CMK (cell line): ENCODE results near the gene TSNAXIP1.

Source experiments
- DNase-seq: peaks from one replicate; pipeline ENCODE4 v3.0.0-alpha.2; 2010; ENCODE audit warnings: low read depth

TSNAXIP1 gene

GRCh38 chr16:67806428-67807147, at the start of gene TSNAXIP1, which contains the start of gene RANBP10:
TSNAXIP1 (plus strand) TSS chr16:67806889; CDS start chr16:67807150, 261 bp downstream.
RANBP10 (minus strand) TSS chr16:67806560; CDS start chr16:67806536, 24 bp downstream.
- peak; percentile 98 for DNase-seq

GRCh38 chr16:67758006-67758405, 48.7 kb upstream of the TSNAXIP1 start:
- no peak for DNase-seq

- no peak for DNase-seq
Measured at GRCh38 chr16:67758966-67759365, 47.7 kb upstream of the TSNAXIP1 start.

GRCh38 chr16:67760206-67760955, 46.3 kb upstream of the TSNAXIP1 start:
- peak; percentile 61 for DNase-seq

- no peak for DNase-seq
Measured at GRCh38 chr16:67760956-67761230, 45.8 kb upstream of the TSNAXIP1 start.

GRCh38 chr16:67761924-67762323, 44.8 kb upstream of the TSNAXIP1 start:
- no peak for DNase-seq

- DNase-seq, result no peak
Measured at GRCh38 chr16:67762385-67762784, 44.3 kb upstream of the TSNAXIP1 start.

- no peak for DNase-seq
Measured at GRCh38 chr16:67763066-67763465, 43.6 kb upstream of the TSNAXIP1 start.

GRCh38 chr16:67764158-67764667, 42.5 kb upstream of the TSNAXIP1 start:
- DNase-seq, result no peak

GRCh38 chr16:67766291-67766690, 40.4 kb upstream of the TSNAXIP1 start:
- DNase-seq, result no peak

GRCh38 chr16:67767953-67768352, 38.7 kb upstream of the TSNAXIP1 start:
- DNase-seq, result no peak

- no peak for DNase-seq
Measured at GRCh38 chr16:67770346-67770991, 36.2 kb upstream of the TSNAXIP1 start.

- DNase-seq, result no peak
Measured at GRCh38 chr16:67773099-67773498, 33.6 kb upstream of the TSNAXIP1 start.

GRCh38 chr16:67773569-67774456, 32.9 kb upstream of the TSNAXIP1 start:
- DNase-seq, result no peak

- no peak for DNase-seq
Measured at GRCh38 chr16:67774457-67774853, 32.2 kb upstream of the TSNAXIP1 start.

GRCh38 chr16:67775273-67775672, 31.4 kb upstream of the TSNAXIP1 start:
- no peak for DNase-seq

GRCh38 chr16:67779256-67780014, 27.3 kb upstream of the TSNAXIP1 start:
- DNase-seq, result no peak

GRCh38 chr16:67780847-67781564, 25.7 kb upstream of the TSNAXIP1 start:
- DNase-seq, result no peak

GRCh38 chr16:67781565-67781921, 25.1 kb upstream of the TSNAXIP1 start:
- no peak for DNase-seq

GRCh38 chr16:67782567-67783352, 23.9 kb upstream of the TSNAXIP1 start:
- no peak for DNase-seq
